GM12891 (cell line): ENCODE results near the gene RELCH.

Source experiments
- POLR2A ChIP-seq: IDR thresholded peaks from 2 replicates; pipeline ENCODE4 v1.6.1; 2011; ENCODE audit warnings: low read depth, low read length, control low read depth
- POLR2AphosphoS5 ChIP-seq: IDR thresholded peaks from 2 replicates; pipeline ENCODE4 v1.6.1; 2011; ENCODE audit warnings: low read depth, low read length, control low read depth
- TAF1 ChIP-seq: IDR thresholded peaks from 2 replicates; pipeline ENCODE4 v1.6.1; 2011; ENCODE audit warnings: low read depth, low read length, control low read depth

GRCh38 chr18:62332964-62333695 lies 146.1 kb downstream of the RELCH start:
- TF ChIP-seq POLR2A: no peak
- no peak for TF ChIP-seq POLR2AphosphoS5
- no peak for TF ChIP-seq TAF1
